ENCODE data around the gene PADI3.

PADI3 gene

GRCh38 chr1:17248781-17249180 lies at the start of gene PADI3:
PADI3 (plus strand) TSS chr1:17249098; CDS start chr1:17249138, 40 bp downstream.
- no peak for DNase-seq

GRCh38 chr1:17199267-17200044 lies 49.4 kb upstream of the PADI3 start:
- DNase-seq, result no peak

- no peak for DNase-seq
These were observed 48.7 kb upstream of the PADI3 start for GRCh38 chr1:17200246-17200645.

GRCh38 chr1:17200756-17201155 lies 48.1 kb upstream of the PADI3 start:
- no peak for DNase-seq

- no peak for DNase-seq
These were observed 47.5 kb upstream of the PADI3 start for GRCh38 chr1:17201201-17202021.

GRCh38 chr1:17204546-17205440 lies 44.1 kb upstream of the PADI3 start, which contains the start of gene PADI1:
PADI1 (plus strand) TSS chr1:17205128; CDS start chr1:17205218, 90 bp downstream.
- DNase-seq, result no peak

GRCh38 chr1:17205652-17206051 lies 43.2 kb upstream of the PADI3 start:
- DNase-seq, result no peak

GRCh38 chr1:17206196-17206595 lies 42.7 kb upstream of the PADI3 start:
- DNase-seq, result no peak

- DNase-seq, result no peak
These were observed 41.9 kb upstream of the PADI3 start for GRCh38 chr1:17207046-17207445.

GRCh38 chr1:17207540-17207939 lies 41.4 kb upstream of the PADI3 start:
- DNase-seq, result no peak

GRCh38 chr1:17207966-17208418 lies 40.9 kb upstream of the PADI3 start:
- no peak for DNase-seq

GRCh38 chr1:17208546-17208945 lies 40.4 kb upstream of the PADI3 start:
- DNase-seq, result no peak

GRCh38 chr1:17209430-17209829 lies 39.5 kb upstream of the PADI3 start:
- no peak for DNase-seq

GRCh38 chr1:17210176-17210575 lies 38.7 kb upstream of the PADI3 start:
- no peak for DNase-seq

- no peak for DNase-seq
These were observed 37.5 kb upstream of the PADI3 start for GRCh38 chr1:17211377-17211776.

- DNase-seq, result no peak
These were observed 36.9 kb upstream of the PADI3 start for GRCh38 chr1:17212009-17212408.

- DNase-seq, result no peak
These were observed 36.3 kb upstream of the PADI3 start for GRCh38 chr1:17212487-17213121.

- DNase-seq, result no peak
These were observed 35.6 kb upstream of the PADI3 start for GRCh38 chr1:17213148-17213781.

GRCh38 chr1:17213782-17214148 lies 35.1 kb upstream of the PADI3 start:
- DNase-seq, result no peak

- no peak for DNase-seq
These were observed 33.9 kb upstream of the PADI3 start for GRCh38 chr1:17214876-17215544.

GRCh38 chr1:17215545-17215890 lies 33.4 kb upstream of the PADI3 start:
- DNase-seq, result no peak

GRCh38 chr1:17216078-17216477 lies 32.8 kb upstream of the PADI3 start:
- no peak for DNase-seq

Measured in NCI-H2107 (cell line).